ENCODE measurements around the gene CCDC124. TPM values are rescaled to one million over a fixed set of nuclear protein-coding genes. Genes with fewer than 3 reads are reported as not detected.

Gene CCDC124
- total and polyA plus RNA-seq, 2 of the 4 experiments (the other 2 are of a cell fraction): 30.1 to 112 TPM

- no peaks in the 10 kb centered on the region for H3K4me1 ChIP-seq (ENCODE audit: control insufficient read depth, insufficient read depth, low read length)
- intact Hi-C loops (cut with micrococcal nuclease) (no loop called here), dilution Hi-C loops (cut with HindIII; ENCODE audit: low sequenced_read_pairs, unreplicated experiment) (no loop called here), in situ Hi-C loops (cut with MboI; ENCODE audit: low sequenced_read_pairs) (loop anchor here (25.0 kb wide), 1 partner anchor 136 kb away; no protein-coding TSS in a partner anchor)
- ATAC-seq (ENCODE audit: low read depth) (no peak), DNase-seq (no peak)
- H3K4me3 ChIP-seq (ENCODE audit: insufficient read depth, low read depth, low read length): no peak overlapping the region
- no peak overlapping the region for H3K9ac ChIP-seq (ENCODE audit: low read depth, low read length)
- H3K4me2 ChIP-seq (ENCODE audit: low read depth, low read length): no peak overlapping the region
- no peak overlapping the region for H2AK9ac ChIP-seq (replicated peaks; ENCODE audit: low read depth, low read length, poor library complexity)
- no TSS peak for BruUV-seq (replicated peaks)
- no peak overlapping the region for H3K27ac ChIP-seq (ENCODE audit: insufficient read depth, low read length)
- 56% methylated on average over 2 of the region's 4 CpGs; no CpG with 5 or more reads in 1 of the 2 experiments for WGBS, 2 experiments (ENCODE audit: extremely low coverage in 2 of 2, insufficient read length in 1 of 2)
- H2BK5ac ChIP-seq (ENCODE audit: low read depth, low read length, poor library complexity, severe bottlenecking): no peak overlapping the region
- H3K79me1 ChIP-seq (ENCODE audit: low read depth in 1 of 2, low read length in 2 of 2): no peaks in the 10 kb centered on the region
- H3K23ac ChIP-seq (ENCODE audit: low read depth, low read length): no peak overlapping the region
- no peak overlapping the region for H4K8ac ChIP-seq (ENCODE audit: low read depth in 2 of 2, low read length in 2 of 2)
- H3K18ac ChIP-seq (ENCODE audit: low read depth, low read length): no peak overlapping the region
- no peaks in the 10 kb centered on the region for H3K9me1 ChIP-seq (ENCODE audit: insufficient read depth, low read length)
- H3K4ac ChIP-seq (ENCODE audit: low read depth, low read length): no peak overlapping the region
- no peak overlapping the region for H2BK20ac ChIP-seq (ENCODE audit: low read depth, low read length)
- H2AK5ac ChIP-seq (ENCODE audit: low read depth, low read length): no peak overlapping the region
- no peak overlapping the region for H2AFZ ChIP-seq (replicated peaks; ENCODE audit: low read length, poor library complexity)
- H3K27me3 ChIP-seq (ENCODE audit: control insufficient read depth, insufficient read depth, low read length): peaks cover 3% of the 10 kb centered on the region
- no peak overlapping the region for H2BK120ac ChIP-seq (ENCODE audit: low read depth, low read length)
- no peaks in the 10 kb centered on the region for H3K9me3 ChIP-seq (ENCODE audit: control insufficient read depth, insufficient read depth, low read length)
- no peak overlapping the region for H2BK15ac ChIP-seq (ENCODE audit: low read depth, low read length)
- no peak for TF ChIP-seq BHLHE40 (IDR thresholded peaks at IDR 0.05; ENCODE audit: low read depth, low read length)
- no peak for TF ChIP-seq RCOR1 (IDR thresholded peaks at IDR 0.05; ENCODE audit: insufficient replicate concordance, low read length)
- TF ChIP-seq RAD21 (IDR thresholded peaks at IDR 0.05; ENCODE audit: low read length): no peak
- no peak for TF ChIP-seq NFE2L2 (IDR thresholded peaks at IDR 0.05; ENCODE audit: low read depth, low read length)
- no peak for TF ChIP-seq RFX5 (IDR thresholded peaks at IDR 0.05; ENCODE audit: low read depth, low read length)
- no peak for TF ChIP-seq CHD1 (IDR thresholded peaks at IDR 0.05; ENCODE audit: low read depth, low read length)
- TF ChIP-seq CEBPB (IDR thresholded peaks at IDR 0.05; ENCODE audit: low read depth, low read length): no peak
- TF ChIP-seq SMC3 (IDR thresholded peaks at IDR 0.05; ENCODE audit: low read depth, low read length): no peak
- TF ChIP-seq USF2 (IDR thresholded peaks at IDR 0.05; ENCODE audit: low read depth, low read length): no peak
- TF ChIP-seq CTCF (conservative IDR thresholded peaks at IDR 0.05; ENCODE audit: low read depth, low read length): no peak
- no peak for TF ChIP-seq ELK1 (IDR thresholded peaks at IDR 0.05; ENCODE audit: borderline replicate concordance, low read depth, low read length)
- no peak for TF ChIP-seq MAFK (IDR thresholded peaks at IDR 0.05; ENCODE audit: low read depth, low read length)
- no peak overlapping the region for H3K14ac ChIP-seq (replicated peaks; ENCODE audit: low read depth, low read length)
- no peak overlapping the region for H4K5ac ChIP-seq (ENCODE audit: low read depth, low read length)
- H3K36me3 ChIP-seq (ENCODE audit: control insufficient read depth, insufficient read depth, low read length): no peaks in the 10 kb centered on the region
- no peak overlapping the region for H3K56ac ChIP-seq (ENCODE audit: extremely low read depth, insufficient read depth, low read length)
- ChIA-PET CTCF (no interaction called here), POLR2A (ENCODE audit: unreplicated experiment) (no interaction called here)
- H4K91ac ChIP-seq (ENCODE audit: insufficient read depth, low read depth, low read length): no peak overlapping the region
- no peaks in the 10 kb centered on the region for H4K20me1 ChIP-seq (ENCODE audit: insufficient read depth, low read length)
Measured at GRCh38 chr19:17926044-17926443, 6.8 kb upstream of the CCDC124 start.

All from IMR-90 (cell line).